ENCODE measurements around the gene ANO4.

ANO4 gene

DNA sequence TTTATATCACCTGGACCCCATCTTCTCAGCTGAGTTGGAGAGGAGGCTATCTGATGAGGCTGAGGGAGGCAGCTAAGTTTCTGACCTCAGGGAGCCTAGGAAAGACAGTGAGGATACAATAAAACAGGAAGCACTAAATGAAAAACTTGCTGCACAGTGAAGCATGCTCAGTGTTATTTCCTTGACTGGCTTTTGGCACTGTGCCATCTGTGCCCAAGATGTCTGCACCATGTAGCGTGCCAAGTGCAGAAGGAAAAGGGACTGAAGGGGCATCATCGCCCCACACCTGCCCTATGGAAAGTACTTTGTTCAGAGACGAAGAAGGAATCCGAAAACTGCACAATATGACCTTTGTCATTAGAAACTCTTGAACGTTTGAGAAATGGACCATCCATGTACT lies 102.7 kb downstream of the ANO4 start:
- no peaks in the 10 kb centered on the region for H3K36me3 ChIP-seq (ENCODE audit: control insufficient read depth in 2 of 2, insufficient read depth in 1 of 2, low read length in 2 of 2)
- no peaks in the 10 kb centered on the region for H3K4me1 ChIP-seq (ENCODE audit: control insufficient read depth, insufficient read depth, low read length)
- CTCF ChIA-PET = interaction anchor here (0.7 kb wide), 1 partner anchor 35 kb away, joined by 3 read pairs; no protein-coding TSS in a partner anchor
- H3K4me3 ChIP-seq (ENCODE audit: low read depth, low read length) = no peak overlapping the region
- TF ChIP-seq ZNF521 (tag by site-specific recombination; IDR thresholded peaks at IDR 0.05) (no peak), ZFP41 (tag by site-specific recombination; IDR thresholded peaks at IDR 0.05; ENCODE audit: borderline replicate concordance) (no peak), ZNF776 (tag by site-specific recombination; IDR thresholded peaks at IDR 0.05; ENCODE audit: borderline replicate concordance) (no peak), ZNF324 (tag by site-specific recombination; IDR thresholded peaks at IDR 0.05) (no peak), PRDM2 (tag by site-specific recombination; IDR thresholded peaks at IDR 0.05; ENCODE audit: borderline replicate concordance) (no peak)
- no peaks in the 10 kb centered on the region for H3K9me3 ChIP-seq (ENCODE audit: control insufficient read depth, insufficient read depth, low read depth, low read length)
- POLR2A ChIA-PET = no interaction called here
- H3K27ac ChIP-seq (ENCODE audit: extremely low read depth, low read depth, low read length) = no peak overlapping the region

DNA sequence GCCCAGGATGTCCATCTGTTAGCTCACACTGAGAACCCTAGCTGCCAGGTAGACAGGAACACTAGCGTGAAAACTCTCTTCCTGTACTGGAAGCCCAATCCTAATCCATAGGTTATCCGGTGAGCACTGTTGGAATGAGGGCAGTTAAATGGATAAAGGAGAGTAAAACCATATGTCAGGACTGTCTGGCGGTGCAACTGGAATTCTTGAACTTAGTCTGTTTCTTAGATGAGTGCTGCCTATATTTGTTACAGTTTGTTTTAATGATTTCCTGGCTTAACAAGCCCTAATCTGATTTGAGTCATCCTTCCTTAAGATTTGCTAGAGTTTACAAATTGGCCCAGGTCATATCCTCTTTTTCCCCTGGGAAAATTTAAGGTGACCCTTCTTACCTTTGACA lies 104.7 kb downstream of the ANO4 start:
- Histone ChIP-seq H3K4me3 (ENCODE audit: low read depth, low read length) (no peak overlapping the region), H3K9me3 (ENCODE audit: control insufficient read depth, insufficient read depth, low read depth, low read length) (no peaks in the 10 kb centered on the region), H3K4me1 (ENCODE audit: control insufficient read depth, insufficient read depth, low read length) (no peaks in the 10 kb centered on the region), H3K27ac (ENCODE audit: extremely low read depth, low read depth, low read length) (no peak overlapping the region), H3K36me3 (ENCODE audit: control insufficient read depth in 2 of 2, insufficient read depth in 1 of 2, low read length in 2 of 2) (no peaks in the 10 kb centered on the region)
- POLR2A ChIA-PET = no interaction called here
- CTCF ChIA-PET = no interaction called here
- no peak for TF ChIP-seq ZNF24 (tag by site-specific recombination; IDR thresholded peaks at IDR 0.05)
- no peak for TF ChIP-seq ATF2 (tag by site-specific recombination; IDR thresholded peaks at IDR 0.05; ENCODE audit: low read depth)
- no peak for TF ChIP-seq ZNF311 (tag by site-specific recombination; IDR thresholded peaks at IDR 0.05; ENCODE audit: borderline replicate concordance)
- no peak for TF ChIP-seq GLIS2 (tag by site-specific recombination; IDR thresholded peaks at IDR 0.05)
- TF ChIP-seq SALL2 (tag by site-specific recombination; IDR thresholded peaks at IDR 0.05; ENCODE audit: borderline replicate concordance) = no peak
- no peak for TF ChIP-seq RBAK (tag by site-specific recombination; IDR thresholded peaks at IDR 0.05)
- no peak for TF ChIP-seq PBX3 (CRISPR knock-in tag; IDR thresholded peaks at IDR 0.05)
- TF ChIP-seq ZNF341 (tag by site-specific recombination; IDR thresholded peaks at IDR 0.05; ENCODE audit: low read depth) = no peak
- TF ChIP-seq ZBTB49 (tag by site-specific recombination; IDR thresholded peaks at IDR 0.05; ENCODE audit: low read depth) = no peak
- TF ChIP-seq, protein P1, sequence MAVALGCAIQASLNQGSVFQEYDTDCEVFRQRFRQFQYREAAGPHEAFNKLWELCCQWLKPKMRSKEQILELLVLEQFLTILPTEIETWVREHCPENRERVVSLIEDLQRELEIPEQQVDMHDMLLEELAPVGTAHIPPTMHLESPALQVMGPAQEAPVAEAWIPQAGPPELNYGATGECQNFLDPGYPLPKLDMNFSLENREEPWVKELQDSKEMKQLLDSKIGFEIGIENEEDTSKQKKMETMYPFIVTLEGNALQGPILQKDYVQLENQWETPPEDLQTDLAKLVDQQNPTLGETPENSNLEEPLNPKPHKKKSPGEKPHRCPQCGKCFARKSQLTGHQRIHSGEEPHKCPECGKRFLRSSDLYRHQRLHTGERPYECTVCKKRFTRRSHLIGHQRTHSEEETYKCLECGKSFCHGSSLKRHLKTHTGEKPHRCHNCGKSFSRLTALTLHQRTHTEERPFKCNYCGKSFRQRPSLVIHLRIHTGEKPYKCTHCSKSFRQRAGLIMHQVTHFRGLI (tag by site-specific recombination; IDR thresholded peaks at IDR 0.05) = no peak
- TF ChIP-seq ZNF548 (tag by site-specific recombination; IDR thresholded peaks at IDR 0.05) = no peak
- no peak for TF ChIP-seq ZNF561 (tag by site-specific recombination; IDR thresholded peaks at IDR 0.05; ENCODE audit: borderline replicate concordance)
- TF ChIP-seq PRDM1 (tag by site-specific recombination; IDR thresholded peaks at IDR 0.05) = no peak
- no peak for TF ChIP-seq ZNF521 (tag by site-specific recombination; IDR thresholded peaks at IDR 0.05)
- TF ChIP-seq, protein P2, sequence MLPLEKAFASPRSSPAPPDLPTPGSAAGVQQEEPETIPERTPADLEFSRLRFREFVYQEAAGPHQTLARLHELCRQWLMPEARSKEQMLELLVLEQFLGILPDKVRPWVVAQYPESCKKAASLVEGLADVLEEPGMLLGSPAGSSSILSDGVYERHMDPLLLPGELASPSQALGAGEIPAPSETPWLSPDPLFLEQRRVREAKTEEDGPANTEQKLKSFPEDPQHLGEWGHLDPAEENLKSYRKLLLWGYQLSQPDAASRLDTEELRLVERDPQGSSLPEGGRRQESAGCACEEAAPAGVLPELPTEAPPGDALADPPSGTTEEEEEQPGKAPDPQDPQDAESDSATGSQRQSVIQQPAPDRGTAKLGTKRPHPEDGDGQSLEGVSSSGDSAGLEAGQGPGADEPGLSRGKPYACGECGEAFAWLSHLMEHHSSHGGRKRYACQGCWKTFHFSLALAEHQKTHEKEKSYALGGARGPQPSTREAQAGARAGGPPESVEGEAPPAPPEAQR (tag by site-specific recombination; IDR thresholded peaks at IDR 0.05) = no peak
- no peak for TF ChIP-seq OSR2 (tag by site-specific recombination; IDR thresholded peaks at IDR 0.05)
- no peak for TF ChIP-seq KLF10 (tag by site-specific recombination; IDR thresholded peaks at IDR 0.05)

Measured in HEK293 (cell line).